PFSK-1 (cell line): ENCODE results near the gene B3GNT9. TPM values are rescaled to one million over a fixed set of nuclear protein-coding genes. Genes with fewer than 3 reads are reported as not detected.

Source experiments
- FOXP2 ChIP-seq: optimal IDR thresholded peaks from 2 replicates; pipeline ENCODE3; 2011; ENCODE audit warnings: borderline replicate concordance, control low read depth, inconsistent platforms; ENCODE audit not compliant: insufficient read depth; ENCODE audit errors: extremely low read length, extremely low read depth
- POLR2AphosphoS5 ChIP-seq: IDR thresholded peaks from 2 replicates; pipeline ENCODE4 v1.6.1; 2012; ENCODE audit warnings: low read depth, mild to moderate bottlenecking, control low read depth, low read length, moderate library complexity
- SIN3A ChIP-seq: IDR thresholded peaks from 2 replicates; pipeline ENCODE4 v1.6.1; 2012; ENCODE audit warnings: mild to moderate bottlenecking, low read length, moderate library complexity, borderline replicate concordance; ENCODE audit not compliant: insufficient read depth
- TAF1 ChIP-seq: IDR thresholded peaks from 2 replicates; pipeline ENCODE4 v1.6.1; 2012; ENCODE audit warnings: low read length, control low read depth, borderline replicate concordance; ENCODE audit not compliant: insufficient read depth
- polyA plus RNA-seq: library from polyadenylated mRNA; unstranded; fragments of >200 nt; gene quantifications from one replicate; pipeline ENCODE4 v1.2.1, GENCODE V29; 2012; ENCODE audit warnings: low read depth, missing spikeins; ENCODE audit not compliant: insufficient read length
- TF ChIP-seq, protein P1 (sequence below), 2 experiments: IDR thresholded peaks; 2 replicates each; pipeline versions ENCODE4 v1.6.1 to v1.8.0; 2011 to 2012; ENCODE audit warnings: low read depth in 2 of 2, low read length in 2 of 2, control low read depth in 1 of 2, inconsistent platforms in 1 of 2, mild to moderate bottlenecking in 1 of 2, moderate library complexity in 1 of 2; ENCODE audit not compliant: insufficient read depth in 1 of 2

The B3GNT9 gene, protein sequence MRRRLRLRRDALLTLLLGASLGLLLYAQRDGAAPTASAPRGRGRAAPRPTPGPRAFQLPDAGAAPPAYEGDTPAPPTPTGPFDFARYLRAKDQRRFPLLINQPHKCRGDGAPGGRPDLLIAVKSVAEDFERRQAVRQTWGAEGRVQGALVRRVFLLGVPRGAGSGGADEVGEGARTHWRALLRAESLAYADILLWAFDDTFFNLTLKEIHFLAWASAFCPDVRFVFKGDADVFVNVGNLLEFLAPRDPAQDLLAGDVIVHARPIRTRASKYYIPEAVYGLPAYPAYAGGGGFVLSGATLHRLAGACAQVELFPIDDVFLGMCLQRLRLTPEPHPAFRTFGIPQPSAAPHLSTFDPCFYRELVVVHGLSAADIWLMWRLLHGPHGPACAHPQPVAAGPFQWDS
- 1.3 TPM for polyA plus RNA-seq

DNA sequence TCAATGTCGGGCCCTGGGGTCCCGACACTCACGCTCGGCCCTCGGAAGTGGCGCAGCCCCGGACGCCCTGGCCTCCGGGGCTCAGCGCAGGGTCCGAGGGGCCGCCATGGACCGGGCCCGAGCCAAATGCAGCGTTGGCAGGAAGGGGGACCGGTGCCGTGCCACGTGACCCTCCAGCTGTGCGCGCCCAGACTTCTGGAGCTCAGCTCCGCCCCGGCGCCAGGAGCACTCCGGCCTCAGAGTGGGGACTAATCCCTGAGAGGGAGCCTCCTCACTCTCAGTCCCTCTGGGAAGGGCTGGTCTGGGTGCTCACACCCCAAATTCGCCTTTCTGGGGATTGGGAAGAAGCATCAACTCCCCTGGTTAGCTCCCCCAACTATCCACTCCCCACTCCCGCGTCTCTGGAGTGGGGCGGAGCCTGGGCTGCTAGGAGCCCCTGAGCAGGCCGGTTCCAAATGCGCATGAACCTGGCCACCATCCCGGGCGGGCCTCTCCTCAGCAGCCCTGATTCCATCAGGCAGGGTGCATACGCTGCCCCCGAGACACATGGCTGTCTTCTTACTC is at the start of gene B3GNT9:
Gene B3GNT9 (minus strand): TSS at position 166 of the 564 bp plus-strand sequence. CDS start 513 bp downstream, outside the sequence.
- TF ChIP-seq, protein P1, sequence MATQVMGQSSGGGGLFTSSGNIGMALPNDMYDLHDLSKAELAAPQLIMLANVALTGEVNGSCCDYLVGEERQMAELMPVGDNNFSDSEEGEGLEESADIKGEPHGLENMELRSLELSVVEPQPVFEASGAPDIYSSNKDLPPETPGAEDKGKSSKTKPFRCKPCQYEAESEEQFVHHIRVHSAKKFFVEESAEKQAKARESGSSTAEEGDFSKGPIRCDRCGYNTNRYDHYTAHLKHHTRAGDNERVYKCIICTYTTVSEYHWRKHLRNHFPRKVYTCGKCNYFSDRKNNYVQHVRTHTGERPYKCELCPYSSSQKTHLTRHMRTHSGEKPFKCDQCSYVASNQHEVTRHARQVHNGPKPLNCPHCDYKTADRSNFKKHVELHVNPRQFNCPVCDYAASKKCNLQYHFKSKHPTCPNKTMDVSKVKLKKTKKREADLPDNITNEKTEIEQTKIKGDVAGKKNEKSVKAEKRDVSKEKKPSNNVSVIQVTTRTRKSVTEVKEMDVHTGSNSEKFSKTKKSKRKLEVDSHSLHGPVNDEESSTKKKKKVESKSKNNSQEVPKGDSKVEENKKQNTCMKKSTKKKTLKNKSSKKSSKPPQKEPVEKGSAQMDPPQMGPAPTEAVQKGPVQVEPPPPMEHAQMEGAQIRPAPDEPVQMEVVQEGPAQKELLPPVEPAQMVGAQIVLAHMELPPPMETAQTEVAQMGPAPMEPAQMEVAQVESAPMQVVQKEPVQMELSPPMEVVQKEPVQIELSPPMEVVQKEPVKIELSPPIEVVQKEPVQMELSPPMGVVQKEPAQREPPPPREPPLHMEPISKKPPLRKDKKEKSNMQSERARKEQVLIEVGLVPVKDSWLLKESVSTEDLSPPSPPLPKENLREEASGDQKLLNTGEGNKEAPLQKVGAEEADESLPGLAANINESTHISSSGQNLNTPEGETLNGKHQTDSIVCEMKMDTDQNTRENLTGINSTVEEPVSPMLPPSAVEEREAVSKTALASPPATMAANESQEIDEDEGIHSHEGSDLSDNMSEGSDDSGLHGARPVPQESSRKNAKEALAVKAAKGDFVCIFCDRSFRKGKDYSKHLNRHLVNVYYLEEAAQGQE (IDR thresholded peaks at IDR 0.05; ENCODE audit: insufficient read depth in 1 of 2, low read depth in 2 of 2, low read length in 2 of 2), result no peak
- TF ChIP-seq POLR2AphosphoS5 (no peak), TAF1 (no peak), FOXP2 (no peak), SIN3A (no peak)

DNA sequence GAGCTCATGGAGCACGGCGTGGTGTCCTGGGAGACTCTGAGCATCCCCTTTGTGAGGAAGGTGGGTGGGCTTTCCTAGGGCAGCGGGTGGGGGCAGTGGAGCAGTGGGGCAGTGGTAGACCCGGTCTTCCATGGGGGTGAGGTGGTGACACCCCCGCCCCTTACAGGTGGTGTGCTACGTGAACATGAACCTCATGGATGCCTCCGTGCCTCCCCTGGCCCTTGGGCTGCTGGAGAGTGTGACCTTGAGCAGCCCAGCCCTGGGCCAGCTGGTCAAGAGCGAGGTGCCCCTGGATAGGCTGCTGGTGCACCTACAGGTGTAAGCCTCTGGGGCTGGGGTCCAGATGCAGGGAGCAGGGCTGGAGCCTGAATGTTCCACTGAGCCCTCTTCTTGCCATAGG is 49.7 kb upstream of the B3GNT9 start:
- TF ChIP-seq FOXP2, result no peak
- no peak for TF ChIP-seq POLR2AphosphoS5
- TF ChIP-seq SIN3A, result no peak
- TF ChIP-seq, protein P1 (IDR thresholded peaks at IDR 0.05; ENCODE audit: insufficient read depth in 1 of 2, low read depth in 2 of 2, low read length in 2 of 2), result no peak
- no peak for TF ChIP-seq TAF1

DNA sequence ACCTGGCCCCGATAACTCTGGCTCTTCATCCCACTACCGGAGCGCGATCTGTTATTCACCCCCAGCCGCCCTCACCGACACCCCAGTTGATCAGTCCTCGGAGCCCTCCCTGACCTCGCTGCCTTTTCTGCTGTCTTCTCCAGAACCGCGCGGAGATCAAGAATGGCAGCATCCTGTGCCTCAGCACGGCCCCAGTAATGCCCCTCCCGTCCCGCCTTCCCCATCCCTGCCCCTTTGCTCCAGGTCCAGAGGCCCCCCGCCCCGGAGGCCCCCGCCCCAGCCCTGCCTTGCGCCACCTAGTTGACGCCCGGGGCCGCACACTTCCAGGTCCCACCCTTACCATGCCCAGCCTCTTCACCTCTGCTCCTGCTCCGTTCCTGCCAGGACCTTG is 49.0 kb upstream of the B3GNT9 start:
- TF ChIP-seq TAF1 (no peak), SIN3A (no peak), FOXP2 (no peak), POLR2AphosphoS5 (no peak)
- TF ChIP-seq, protein P1 (IDR thresholded peaks at IDR 0.05; ENCODE audit: insufficient read depth in 1 of 2, low read depth in 2 of 2, low read length in 2 of 2), result no peak

DNA sequence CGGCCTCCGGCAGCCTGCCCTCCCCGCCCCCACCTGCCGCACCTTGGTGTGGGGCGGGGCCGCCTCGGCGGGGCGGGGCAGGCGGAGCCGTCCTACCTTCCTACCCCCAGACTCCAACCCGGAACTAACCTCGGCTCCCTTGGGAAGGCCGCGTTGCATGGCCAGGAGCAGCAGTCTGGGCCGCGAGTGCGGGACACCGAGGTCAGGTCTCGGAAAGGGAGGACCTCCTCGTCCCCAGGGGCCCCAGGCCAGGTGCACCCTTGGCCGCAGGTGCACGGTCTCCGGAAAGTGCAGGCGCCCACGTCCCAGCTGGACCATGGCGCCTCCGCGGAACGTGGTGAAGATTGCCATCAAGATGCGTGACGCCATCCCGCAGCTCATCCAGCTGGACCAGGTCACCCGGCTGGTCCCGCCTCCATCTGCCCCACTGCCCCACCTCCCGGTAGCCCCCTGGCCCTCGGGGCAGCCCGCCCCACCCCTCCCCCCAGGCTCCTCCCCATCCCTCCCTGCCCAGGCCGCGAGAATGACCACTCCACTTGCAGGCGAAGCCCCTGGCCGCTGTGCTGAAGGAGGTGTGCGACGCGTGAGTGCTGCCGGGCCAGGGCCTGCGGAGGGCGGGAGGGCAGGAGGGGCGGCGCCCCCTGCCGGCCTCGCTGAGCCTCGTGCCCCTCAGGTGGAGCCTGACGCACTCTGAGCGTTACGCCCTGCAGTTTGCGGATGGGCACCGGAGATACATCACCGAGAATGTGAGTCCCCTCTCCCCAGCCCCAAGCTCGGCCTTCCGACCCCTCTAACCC is 48.4 kb upstream of the B3GNT9 start, which contains the start of gene ELMO3:
Gene ELMO3 (plus strand): TSS at position 121 of the 797 bp plus-strand sequence. CDS start 196 bp downstream, at position 317.
- TF ChIP-seq POLR2AphosphoS5 (no peak), TAF1 (no peak), FOXP2 (no peak), SIN3A (no peak)
- TF ChIP-seq, protein P1 (IDR thresholded peaks at IDR 0.05; ENCODE audit: insufficient read depth in 1 of 2, low read depth in 2 of 2, low read length in 2 of 2), result no peak
